Endometrial microvascular endothelial cells (primary cell): ENCODE results near the gene HACD3. TPM values are rescaled to one million over a fixed set of nuclear protein-coding genes. Genes with fewer than 3 reads are reported as not detected.

ENCODE experiments used
- in situ Hi-C: cut with HindIII; loops from 2 replicates; pipeline ENCODE4 v1.10.0; 2017; ENCODE audit warnings: low sequenced_read_pairs, low pct_unique_long_range_greater_than_20kb; ENCODE audit errors: inconsistent ontology term
- total RNA-seq: library from RNA; depleted of rRNA; stranded (reverse); fragments of >200 nt; gene quantifications from one replicate; pipeline ENCODE4 v1.2.3, GENCODE V29; 2015; ENCODE audit errors: inconsistent ontology term

HACD3 gene
- total RNA-seq, 1 donor from 2014 or later, result 89.9 TPM

DNA sequence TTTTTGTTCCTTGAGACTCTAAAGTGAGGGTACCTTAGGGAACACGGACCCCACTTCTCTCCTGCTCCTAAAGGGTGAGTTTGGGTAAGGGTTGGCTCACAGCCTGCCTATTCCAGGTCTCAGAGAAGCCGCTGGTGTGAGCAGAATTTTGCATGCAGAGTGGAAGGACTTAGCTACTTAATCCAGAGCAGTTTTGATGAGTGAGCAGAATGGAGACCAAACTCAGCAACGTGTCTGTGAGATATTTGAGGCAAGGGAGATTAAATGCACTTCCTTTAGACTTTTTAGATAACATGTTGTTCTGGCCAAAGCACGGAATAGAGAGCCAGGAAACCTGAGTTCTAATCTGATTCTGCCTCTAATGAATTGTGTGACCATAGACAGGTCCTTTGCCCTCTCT, 96.6 kb downstream of the HACD3 start:
- in situ Hi-C loops, result no loop called here

Other genes with a start within 250 kb of the HACD3 start
- 5.0 TPM for gene PARP16, start 243.6 kb upstream of the HACD3 start, total RNA-seq
- not detected for gene RNU5A-1, start 234.4 kb upstream of the HACD3 start, total RNA-seq
- not detected for gene RNU5B-1, start 225.8 kb upstream of the HACD3 start, total RNA-seq
- gene IGDCC3, start 152.5 kb upstream of the HACD3 start, total RNA-seq, result not detected
- not detected for gene IGDCC4, start 107.5 kb upstream of the HACD3 start, total RNA-seq
- gene DPP8, start 12.8 kb upstream of the HACD3 start, total RNA-seq, result 25.6 TPM
- gene INTS14, start 80.7 kb downstream of the HACD3 start, total RNA-seq, result 47.9 TPM
- 4.8 TPM for gene SLC24A1, start 91.5 kb downstream of the HACD3 start, total RNA-seq